GM23338 (cell line): ENCODE results near the gene MARK2. TPM values are rescaled to one million over a fixed set of nuclear protein-coding genes. Genes with fewer than 3 reads are reported as not detected.

ENCODE experiments used
- ATAC-seq: fragments of 200-7000 bp; cut with Tn5 transposase; 3 replicates; pipeline ENCODE4 v1.9.1; 2020
- DNase-seq: peaks from one replicate; pipeline ENCODE4 v3.0.0-alpha.2; 2015; ENCODE audit warnings: low spot score
- H2AFZ ChIP-seq: fragments of 200-600 bp; sonication (generic); 2 replicates; pipeline ENCODE4 v1.8.0; 2016; ENCODE audit warnings: antibody characterized with exemption, mild to moderate bottlenecking, moderate library complexity
- H3F3A ChIP-seq: fragments of 200-600 bp; sonication (generic); replicated peaks from 2 replicates; pipeline ENCODE4 v1.8.0; 2017; ENCODE audit warnings: antibody characterized with exemption, mixed run types, low read depth
- H3K27ac ChIP-seq: fragments of 200-600 bp; sonication (generic); 2 replicates; pipeline ENCODE4 v1.6.1; 2016; ENCODE audit warnings: low read depth
- H3K27me3 ChIP-seq: fragments of 200-600 bp; sonication (generic); 2 replicates; pipeline ENCODE4 v1.8.0; 2016; ENCODE audit warnings: mild to moderate bottlenecking, mixed run types, moderate library complexity; ENCODE audit not compliant: insufficient read depth
- H3K36me3 ChIP-seq: fragments of 200-600 bp; sonication (generic); 2 replicates; pipeline ENCODE4 v1.8.0; 2016; ENCODE audit warnings: mild to moderate bottlenecking; ENCODE audit not compliant: insufficient read depth
- H3K4me1 ChIP-seq: fragments of 200-600 bp; sonication (generic); 2 replicates; pipeline ENCODE4 v1.8.0; 2016; ENCODE audit warnings: mild to moderate bottlenecking, moderate library complexity; ENCODE audit not compliant: insufficient read depth
- H3K4me2 ChIP-seq: fragments of 200-600 bp; sonication (generic); 2 replicates; pipeline ENCODE4 v1.7.1; 2017; ENCODE audit warnings: mixed run types
- H3K4me3 ChIP-seq: fragments of 200-600 bp; sonication (generic); 2 replicates; pipeline ENCODE4 v1.6.1; 2016; ENCODE audit warnings: mixed run types
- H3K79me2 ChIP-seq: fragments of 200-600 bp; sonication (generic); replicated peaks from 2 replicates; pipeline ENCODE4 v1.8.0; 2017; ENCODE audit warnings: mild to moderate bottlenecking; ENCODE audit not compliant: insufficient read depth
- H3K9me2 ChIP-seq: fragments of 200-600 bp; sonication (generic); 2 replicates; pipeline ENCODE4 v1.8.0; 2017; ENCODE audit not compliant: insufficient read depth
- H4K20me1 ChIP-seq: fragments of 200-600 bp; sonication (generic); replicated peaks from 2 replicates; pipeline ENCODE4 v1.8.0; 2017; ENCODE audit warnings: mild to moderate bottlenecking; ENCODE audit not compliant: insufficient read depth
- H3K27ac Mint-ChIP-seq: 2 replicates; pipeline ENCODE4 v1.8.0; 2020; ENCODE audit warnings: inconsistent platforms, mild to moderate bottlenecking, moderate library complexity, mixed read lengths
- H3K27me3 Mint-ChIP-seq: 3 replicates; pipeline ENCODE4 v1.8.0; 2022; ENCODE audit warnings: low read depth, mild to moderate bottlenecking, moderate library complexity, mixed read lengths, inconsistent platforms; ENCODE audit not compliant: insufficient read depth, poor library complexity
- H3K36me3 Mint-ChIP-seq: 3 replicates; pipeline ENCODE4 v1.8.0; 2021; ENCODE audit warnings: low read depth, mild to moderate bottlenecking, inconsistent platforms, moderate library complexity, mixed read lengths
- H3K4me1 Mint-ChIP-seq: 3 replicates; pipeline ENCODE4 v1.8.0; 2020; ENCODE audit warnings: mild to moderate bottlenecking, inconsistent platforms, mixed read lengths
- H3K4me3 Mint-ChIP-seq: 3 replicates; pipeline ENCODE4 v1.8.0; 2021; ENCODE audit warnings: moderate library complexity, mild to moderate bottlenecking, inconsistent platforms, mixed read lengths
- H3K9me3 Mint-ChIP-seq: 3 replicates; pipeline ENCODE4 v1.8.0; 2020; ENCODE audit warnings: moderate library complexity, mild to moderate bottlenecking, inconsistent platforms, mixed read lengths
- CREB1 ChIP-seq: fragments of 250-450 bp; sonication (Bioruptor Pico); IDR thresholded peaks from 2 replicates; pipeline ENCODE4 v1.5.0; 2020; ENCODE audit warnings: low read depth, mild to moderate bottlenecking, moderate library complexity
- CTCF ChIP-seq, 2 experiments: fragments of 200-600 bp in 1 of 2; sonication (generic) in 1 of 2; conservative IDR thresholded peaks; 2 replicates each; pipeline versions ENCODE4 v1.5.1 to v1.6.1; 2016 to 2017; ENCODE audit warnings: antibody characterized with exemption in 2 of 2, low read depth in 2 of 2, mild to moderate bottlenecking in 2 of 2, moderate library complexity in 1 of 2
- ETS1 ChIP-seq: IDR thresholded peaks from 2 replicates; pipeline ENCODE4 v1.6.1; 2016; ENCODE audit warnings: antibody characterized with exemption
- EZH2 ChIP-seq: fragments of 200-600 bp; sonication (generic); IDR thresholded peaks from one replicate; pipeline ENCODE4 v1.8.0; 2017; ENCODE audit warnings: antibody characterized with exemption, mild to moderate bottlenecking, low read depth; ENCODE audit not compliant: unreplicated experiment
- EZH2phosphoT487 ChIP-seq: fragments of 200-600 bp; sonication (generic); IDR thresholded peaks from one replicate; pipeline ENCODE4 v1.8.1; 2018; ENCODE audit warnings: antibody characterized with exemption; ENCODE audit not compliant: unreplicated experiment
- JUNB ChIP-seq: IDR thresholded peaks from one replicate; pipeline ENCODE4 v1.6.1; 2016; ENCODE audit warnings: antibody characterized with exemption; ENCODE audit not compliant: unreplicated experiment
- NANOG ChIP-seq: IDR thresholded peaks from 2 replicates; pipeline ENCODE4 v1.6.1; 2016; ENCODE audit warnings: antibody characterized with exemption, borderline replicate concordance
- REST ChIP-seq: IDR thresholded peaks from one replicate; pipeline ENCODE4 v1.6.1; 2018; ENCODE audit warnings: antibody characterized with exemption; ENCODE audit not compliant: unreplicated experiment
- STAT1 ChIP-seq: IDR thresholded peaks from one replicate; pipeline ENCODE4 v1.6.1; 2016; ENCODE audit warnings: antibody characterized with exemption; ENCODE audit not compliant: unreplicated experiment
- ZNF114 ChIP-seq: fragments of 250-450 bp; sonication (Bioruptor Pico); IDR thresholded peaks from 2 replicates; pipeline ENCODE4 v1.5.0; 2020; ENCODE audit warnings: mild to moderate bottlenecking, moderate library complexity
- ZNF331 ChIP-seq: fragments of 250-450 bp; sonication (Bioruptor Pico); IDR thresholded peaks from 2 replicates; pipeline ENCODE4 v1.5.0; 2020; ENCODE audit warnings: low read depth, mild to moderate bottlenecking, moderate library complexity
- polyA plus RNA-seq: library from polyadenylated mRNA; unstranded; fragments of >200 nt; fragmentation: Nextera tagmentation; extraction: Ambion mirVana; gene quantifications from 2 replicates; pipeline ENCODE4 v1.2.1, GENCODE V29; 2016
- total RNA-seq: library from RNA; depleted of rRNA; stranded (reverse); fragments of >200 nt; shearing (Covaris generic); gene quantifications from 2 replicates; pipeline ENCODE4 v1.2.3, GENCODE V29; 2014

MARK2 gene
- total and polyA plus RNA-seq, 2 experiments from 2014 or later: 18.7 to 42.6 TPM

GRCh38 chr11:63892228-63892627, 53.3 kb downstream of the MARK2 start:
- H3K27me3 ChIP-seq: no peaks in the 10 kb centered on the region
- no peak overlapping the region for H2AFZ ChIP-seq
- DNase-seq (no peak), ATAC-seq (no peak)
- H3K4me1 ChIP-seq: peaks cover 26% of the 10 kb centered on the region
- peaks cover 16% of the 10 kb centered on the region; the same call in 1 of the 2 replicates for H3F3A ChIP-seq
- TF ChIP-seq CREB1: no peak
- TF ChIP-seq REST: peak; percentile 57
- peaks cover 40% of the 10 kb centered on the region for H3K4me1 Mint-ChIP-seq
- H3K9me3 Mint-ChIP-seq: no peaks in the 10 kb centered on the region
- H4K20me1 ChIP-seq: peaks cover 27% of the 10 kb centered on the region
- H3K4me3 ChIP-seq: no peak overlapping the region
- peaks cover 4% of the 10 kb centered on the region; the same call in 1 of the 2 replicates for H3K36me3 ChIP-seq
- no peak overlapping the region for H3K4me2 ChIP-seq
- H3K4me3 Mint-ChIP-seq: no peak overlapping the region
- H3K79me2 ChIP-seq: peaks cover 67% of the 10 kb centered on the region
- no peaks in the 10 kb centered on the region for H3K9me2 ChIP-seq
- H3K27me3 Mint-ChIP-seq: peaks cover 15% of the 10 kb centered on the region
- H3K36me3 Mint-ChIP-seq: peaks cover 19% of the 10 kb centered on the region
- no peak overlapping the region for H3K27ac Mint-ChIP-seq
- H3K27ac ChIP-seq: no peak overlapping the region

GRCh38 chr11:63893355-63893754, 54.4 kb downstream of the MARK2 start:
- H3K4me1 ChIP-seq: peaks cover 16% of the 10 kb centered on the region
- H3F3A ChIP-seq: peaks cover 16% of the 10 kb centered on the region; the same call in 1 of the 2 replicates
- H3K9me3 Mint-ChIP-seq: no peaks in the 10 kb centered on the region
- peaks cover 27% of the 10 kb centered on the region for H4K20me1 ChIP-seq
- H3K79me2 ChIP-seq: peaks cover 62% of the 10 kb centered on the region
- no peak overlapping the region for H3K27ac Mint-ChIP-seq
- H3K9me2 ChIP-seq: no peaks in the 10 kb centered on the region
- H3K27ac ChIP-seq: no peak overlapping the region
- no peak overlapping the region for H2AFZ ChIP-seq
- no peak overlapping the region for H3K4me3 Mint-ChIP-seq
- H3K27me3 Mint-ChIP-seq: peaks cover 15% of the 10 kb centered on the region
- ATAC-seq (no peak), DNase-seq (no peak)
- H3K36me3 Mint-ChIP-seq: peaks cover 24% of the 10 kb centered on the region
- H3K4me2 ChIP-seq: no peak overlapping the region
- peaks cover 10% of the 10 kb centered on the region; the same call in 1 of the 2 replicates for H3K36me3 ChIP-seq
- H3K4me1 Mint-ChIP-seq: peaks cover 30% of the 10 kb centered on the region
- H3K27me3 ChIP-seq: no peaks in the 10 kb centered on the region
- H3K4me3 ChIP-seq: no peak overlapping the region
- TF ChIP-seq NANOG (no peak), EZH2 (no peak), STAT1 (no peak), EZH2phosphoT487 (no peak), ZNF331 (CRISPR knock-in tag) (no peak), REST (no peak), ZNF114 (no peak), JUNB (no peak), CREB1 (no peak), CTCF (conservative IDR thresholded peaks at IDR 0.05; ENCODE audit: low read depth in 2 of 2) (no peak), ETS1 (no peak)
